ENCODE measurements around the gene SNUPN.

Gene SNUPN

GRCh38 chr15:75553659-75554058, 71.9 kb downstream of the SNUPN start:
- no peaks in the 10 kb centered on the region for H3K27me3 ChIP-seq (ENCODE audit: control insufficient read depth in 1 of 2, insufficient read depth in 2 of 2, low read length in 2 of 2)
- H3K36me3 ChIP-seq (ENCODE audit: control insufficient read depth in 2 of 2, insufficient read depth in 2 of 2, low read length in 2 of 2) = no peaks in the 10 kb centered on the region
- no peaks in the 10 kb centered on the region for H3K4me1 ChIP-seq (ENCODE audit: control insufficient read depth, insufficient read depth, low read length)
- no peak overlapping the region for H3K27ac ChIP-seq (ENCODE audit: low read length)
- H3K9me3 ChIP-seq (ENCODE audit: control insufficient read depth in 2 of 2, low read length in 2 of 2) = no peaks in the 10 kb centered on the region
- no peak overlapping the region for H3K9ac ChIP-seq (ENCODE audit: low read length in 2 of 2)
- H3K4me3 ChIP-seq (ENCODE audit: low read length in 2 of 2) = no peak overlapping the region

GRCh38 chr15:75551091-75551490, 74.4 kb downstream of the SNUPN start:
- H3K27ac ChIP-seq (ENCODE audit: low read length) = no peak overlapping the region
- no peak overlapping the region for H3K9ac ChIP-seq (ENCODE audit: low read length in 2 of 2)
- H3K4me1 ChIP-seq (ENCODE audit: control insufficient read depth, insufficient read depth, low read length) = no peaks in the 10 kb centered on the region
- H3K36me3 ChIP-seq (ENCODE audit: control insufficient read depth in 2 of 2, insufficient read depth in 2 of 2, low read length in 2 of 2) = no peaks in the 10 kb centered on the region
- no peaks in the 10 kb centered on the region for H3K9me3 ChIP-seq (ENCODE audit: control insufficient read depth in 2 of 2, low read length in 2 of 2)
- H3K27me3 ChIP-seq (ENCODE audit: control insufficient read depth in 1 of 2, insufficient read depth in 2 of 2, low read length in 2 of 2) = no peaks in the 10 kb centered on the region
- no peak overlapping the region for H3K4me3 ChIP-seq (ENCODE audit: low read length in 2 of 2)
